Measurements from ENCODE around the gene NPM3.

Gene NPM3

DNA sequence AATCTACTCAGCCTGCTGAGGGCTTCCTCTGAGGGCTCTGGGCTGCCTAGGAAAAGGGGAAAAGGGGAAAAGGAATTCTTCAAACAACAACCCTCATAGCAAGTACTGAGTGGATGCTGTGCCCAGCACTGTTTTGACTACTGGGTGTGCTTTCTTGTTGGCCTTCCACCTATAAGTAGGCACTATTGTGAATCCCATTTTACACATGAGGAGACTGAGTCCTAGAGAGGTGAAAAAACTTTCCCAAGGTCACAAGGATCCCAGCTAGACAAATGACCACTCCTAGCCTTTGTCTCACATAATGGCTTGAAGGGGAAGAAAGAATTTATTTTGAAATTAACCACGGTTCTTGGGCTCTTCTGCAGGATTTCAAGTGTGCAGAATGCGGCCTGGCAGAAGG lies 24.4 kb downstream of the NPM3 start:
- TF ChIP-seq CTCF (IDR thresholded peaks at IDR 0.05; ENCODE audit: low read depth, low read length): no peak
- no peak for DNase-seq (ENCODE audit: low read depth in 2 of 2)
- H3K4me3 ChIP-seq (replicated peaks in 1 of 2; ENCODE audit: low read depth in 2 of 2, low read length in 2 of 2): no peak overlapping the region

DNA sequence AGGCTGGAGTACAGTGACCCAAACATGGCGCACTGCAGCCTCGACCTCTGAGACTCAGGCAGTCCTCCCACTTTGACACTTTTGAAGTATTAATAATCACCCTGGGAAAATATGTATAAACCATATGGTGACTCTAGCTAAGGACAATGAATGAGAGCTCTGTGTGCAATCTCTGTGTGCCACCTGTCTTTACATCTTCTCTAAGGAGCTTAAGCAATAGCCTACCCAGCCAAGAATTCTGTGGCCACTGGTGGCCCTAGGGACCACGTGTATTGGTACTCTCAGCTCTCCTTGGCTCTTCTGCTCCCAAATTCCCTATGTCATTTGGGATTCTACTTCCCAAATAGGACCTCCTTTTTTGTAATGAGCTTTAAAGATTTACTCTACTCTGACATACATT lies 31.0 kb downstream of the NPM3 start:
- no peak for TF ChIP-seq CTCF (IDR thresholded peaks at IDR 0.05; ENCODE audit: low read depth, low read length)
- no peak overlapping the region for H3K4me3 ChIP-seq (replicated peaks in 1 of 2; ENCODE audit: low read depth in 2 of 2, low read length in 2 of 2)
- no peak for DNase-seq (ENCODE audit: low read depth in 2 of 2)

GRCh38 chr10:101749047-101750016 lies 33.9 kb downstream of the NPM3 start:
- DNase-seq (ENCODE audit: low read depth in 2 of 2): peak in 1 of 2 donors; percentile 6
- H3K4me3 ChIP-seq (replicated peaks in 1 of 2; ENCODE audit: low read depth in 2 of 2, low read length in 2 of 2): no peak overlapping the region
- no peak for TF ChIP-seq CTCF (IDR thresholded peaks at IDR 0.05; ENCODE audit: low read depth, low read length)

DNA sequence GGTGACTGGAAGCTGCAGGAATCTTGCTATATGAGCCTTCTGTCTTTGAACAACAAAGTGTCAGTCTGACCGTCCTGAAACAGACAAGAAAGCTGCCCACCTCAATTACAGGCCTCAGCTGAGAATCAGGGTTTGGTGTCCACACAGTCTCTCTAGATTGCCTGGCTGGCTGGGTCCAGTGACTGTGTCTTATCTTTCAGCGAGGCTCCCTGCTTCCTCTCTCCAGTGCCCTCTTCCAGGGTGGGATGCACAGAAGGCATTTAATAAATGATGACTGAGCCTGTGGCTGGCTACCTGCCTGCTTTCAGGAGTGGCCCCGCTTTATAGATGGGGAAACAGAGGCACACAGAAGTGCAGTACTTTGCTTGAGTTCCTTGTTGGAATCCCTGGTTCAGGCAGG lies 34.8 kb downstream of the NPM3 start:
- no peak for TF ChIP-seq CTCF (IDR thresholded peaks at IDR 0.05; ENCODE audit: low read depth, low read length)
- no peak for DNase-seq (ENCODE audit: low read depth in 2 of 2)
- no peak overlapping the region for H3K4me3 ChIP-seq (replicated peaks in 1 of 2; ENCODE audit: low read depth in 2 of 2, low read length in 2 of 2)

GRCh38 chr10:101745074-101745696 lies 38.1 kb downstream of the NPM3 start:
- TF ChIP-seq CTCF (IDR thresholded peaks at IDR 0.05; ENCODE audit: low read depth, low read length): no peak
- H3K4me3 ChIP-seq (replicated peaks in 1 of 2; ENCODE audit: low read depth in 2 of 2, low read length in 2 of 2): no peak overlapping the region
- DNase-seq (ENCODE audit: low read depth in 2 of 2): no peak

DNA sequence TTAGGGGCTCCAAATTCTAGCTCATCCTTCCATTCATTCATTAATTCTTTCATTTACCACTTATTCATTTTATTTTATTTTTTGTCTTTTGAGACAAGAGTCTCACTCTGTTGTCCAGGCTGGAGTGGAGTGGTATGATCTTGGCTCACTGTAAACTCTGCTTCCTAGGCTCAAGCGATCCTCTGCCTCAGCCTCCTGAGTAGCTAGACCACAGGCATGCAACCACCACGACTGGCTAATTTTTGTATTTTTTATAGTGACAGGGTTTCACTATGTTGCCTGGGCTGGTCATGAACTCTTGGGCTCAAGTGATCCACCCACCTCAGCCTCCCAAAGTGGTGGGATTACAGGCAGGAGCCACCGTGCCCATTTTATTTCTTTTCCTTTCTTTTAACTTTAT lies 39.0 kb downstream of the NPM3 start:
- no peak overlapping the region for H3K4me3 ChIP-seq (replicated peaks in 1 of 2; ENCODE audit: low read depth in 2 of 2, low read length in 2 of 2)
- TF ChIP-seq CTCF (IDR thresholded peaks at IDR 0.05; ENCODE audit: low read depth, low read length): no peak
- DNase-seq (ENCODE audit: low read depth in 2 of 2): no peak
